NCI-H1694 treated with DMSO at 0.1 percent for 48 hours (cell line): ENCODE measurements around the gene BMP7.
"Not testable (repeated sequence)": the region's sequence is repeated elsewhere in the genome, so short reads cannot be mapped to it uniquely, and the experiment has no call there.

Source experiments
- DNase-seq: peaks from one replicate; lab custom pipeline; 2025; lab: John Stamatoyannopoulos, UW

BMP7 gene

GRCh38 chr20:57265336-57265996, 975 bp downstream of the BMP7 start:
- DNase-seq: no peak

- not testable (repeated sequence) for DNase-seq
Measured at GRCh38 chr20:57264908-57265335, 1.5 kb downstream of the BMP7 start.

DNA sequence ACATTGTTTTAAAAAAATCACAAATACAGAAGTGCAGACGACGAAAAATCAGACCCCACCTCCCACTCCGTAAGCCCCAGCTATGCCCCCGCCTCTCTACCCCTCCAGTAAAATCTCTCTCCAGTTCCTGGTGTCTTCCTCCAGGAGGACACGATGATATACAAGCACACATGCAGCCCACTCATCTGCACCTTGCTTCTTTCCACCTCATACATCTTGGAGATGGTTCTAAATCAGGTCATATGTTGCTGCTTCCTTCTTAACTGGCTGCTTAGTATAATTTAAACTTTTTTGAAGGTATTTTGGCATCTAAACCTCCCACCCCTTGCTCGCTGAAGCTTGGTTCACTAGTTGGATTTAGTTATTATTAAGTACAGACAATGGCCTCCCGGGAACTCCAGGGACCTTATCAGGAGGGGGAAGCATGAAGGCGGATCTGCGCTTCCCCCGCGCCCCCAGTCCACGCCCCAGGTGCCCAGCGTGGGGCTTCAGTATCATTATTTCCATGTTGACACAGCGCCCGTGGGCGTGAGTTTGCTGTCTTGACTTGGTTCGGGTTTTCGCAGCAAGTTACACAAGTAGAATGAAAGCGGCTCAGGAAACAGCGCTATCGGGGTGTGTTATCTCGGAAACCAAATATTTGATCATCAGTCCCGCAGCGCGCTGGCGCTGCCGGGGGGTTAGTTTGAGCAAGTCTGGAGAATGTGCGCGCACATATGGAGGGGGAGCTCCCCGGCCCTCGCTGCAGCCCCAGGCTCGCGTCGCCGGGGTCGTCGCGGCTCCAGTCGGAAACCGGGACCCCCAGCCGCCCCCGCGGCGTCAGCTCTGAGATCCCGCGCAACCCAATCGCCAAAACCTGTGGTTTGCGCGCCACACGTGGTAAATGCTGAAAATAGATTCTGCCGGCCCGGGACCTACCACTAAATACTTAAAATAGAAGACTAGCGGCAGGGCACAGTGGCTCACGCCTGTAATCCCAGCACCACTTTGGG, 2.3 kb downstream of the BMP7 start:
- no peak for DNase-seq

GRCh38 chr20:57262784-57263609, 3.4 kb downstream of the BMP7 start:
- no peak for DNase-seq

DNA sequence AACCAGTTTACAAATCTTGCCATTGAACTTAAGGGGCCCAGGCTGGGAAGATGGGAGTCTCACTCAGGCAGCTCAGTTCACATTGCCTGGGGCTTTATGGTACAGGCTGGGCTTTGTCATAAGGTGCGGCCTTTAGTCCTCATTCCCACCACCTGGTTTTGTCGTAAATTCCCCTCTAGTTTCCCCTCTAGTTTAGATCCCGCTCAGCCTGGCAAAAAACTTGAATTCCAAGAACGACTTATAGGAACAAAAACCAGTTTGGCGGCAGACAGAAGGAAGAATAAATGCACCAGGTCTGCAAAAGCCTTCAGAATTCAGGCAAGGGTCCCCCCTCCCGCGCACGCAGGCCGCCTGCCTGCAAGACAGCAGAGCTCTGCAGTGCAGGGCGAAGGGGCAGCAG, 4.1 kb downstream of the BMP7 start:
- DNase-seq: no peak

GRCh38 chr20:57261457-57262251, 4.8 kb downstream of the BMP7 start:
- no peak for DNase-seq

DNA sequence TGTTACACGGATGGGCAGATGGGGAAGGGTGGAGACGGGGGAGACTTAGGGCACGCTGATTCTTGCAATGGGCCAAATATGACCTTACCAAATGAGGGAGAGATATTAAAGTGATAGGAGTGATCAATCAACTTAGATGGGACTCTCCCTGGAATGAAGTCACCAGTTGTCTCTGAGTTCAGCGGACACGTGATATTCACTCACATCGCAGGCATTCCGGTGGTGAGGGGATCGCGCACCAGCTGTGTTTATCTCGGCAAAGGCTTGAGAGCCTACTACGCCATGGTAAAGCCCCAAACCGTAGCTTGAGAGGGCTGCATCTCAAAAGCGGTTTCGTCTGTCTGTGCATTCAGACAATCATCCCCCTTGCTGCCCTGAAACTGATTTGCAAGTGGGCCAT, 5.5 kb downstream of the BMP7 start:
- no peak for DNase-seq

- DNase-seq: no peak
Measured at GRCh38 chr20:57259938-57260921, 6.2 kb downstream of the BMP7 start.

DNA sequence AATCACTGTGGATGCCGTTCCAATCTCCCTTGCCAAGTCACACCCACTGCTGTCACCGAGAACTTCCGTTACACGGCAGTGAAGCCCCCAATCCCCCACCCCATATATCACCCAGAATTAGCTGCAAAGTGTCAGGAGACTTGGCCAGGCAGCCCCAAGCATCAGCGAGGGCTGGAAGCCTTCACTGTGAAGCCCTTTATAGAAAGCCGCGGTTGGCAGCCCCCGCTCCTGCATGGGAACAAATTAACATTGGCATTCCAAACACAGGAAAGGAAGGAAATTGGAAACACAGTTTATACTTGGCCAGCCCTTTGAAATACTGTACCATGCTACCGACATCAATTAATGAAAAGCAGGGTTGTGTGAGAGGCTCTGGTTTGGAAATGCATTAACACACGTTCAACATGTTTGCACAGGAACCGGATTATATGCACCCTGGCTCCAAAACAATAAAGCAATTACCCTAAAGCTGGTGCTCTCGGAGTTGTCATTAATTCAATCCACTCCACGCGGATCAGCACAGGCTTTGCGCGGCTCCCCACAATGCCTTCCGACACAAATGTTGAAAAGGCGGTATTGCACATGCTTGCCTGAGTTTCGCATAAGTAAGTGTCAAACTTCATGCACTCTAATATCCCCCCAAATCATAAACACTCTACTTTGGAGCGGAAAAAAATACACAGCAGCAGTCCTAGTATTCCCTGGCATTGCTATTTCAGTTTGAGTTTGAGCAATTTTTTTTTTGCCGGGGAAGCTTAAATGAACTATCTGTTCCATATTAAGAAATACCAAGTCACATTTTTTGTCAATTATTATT, 7.1 kb downstream of the BMP7 start:
- DNase-seq: no peak

DNA sequence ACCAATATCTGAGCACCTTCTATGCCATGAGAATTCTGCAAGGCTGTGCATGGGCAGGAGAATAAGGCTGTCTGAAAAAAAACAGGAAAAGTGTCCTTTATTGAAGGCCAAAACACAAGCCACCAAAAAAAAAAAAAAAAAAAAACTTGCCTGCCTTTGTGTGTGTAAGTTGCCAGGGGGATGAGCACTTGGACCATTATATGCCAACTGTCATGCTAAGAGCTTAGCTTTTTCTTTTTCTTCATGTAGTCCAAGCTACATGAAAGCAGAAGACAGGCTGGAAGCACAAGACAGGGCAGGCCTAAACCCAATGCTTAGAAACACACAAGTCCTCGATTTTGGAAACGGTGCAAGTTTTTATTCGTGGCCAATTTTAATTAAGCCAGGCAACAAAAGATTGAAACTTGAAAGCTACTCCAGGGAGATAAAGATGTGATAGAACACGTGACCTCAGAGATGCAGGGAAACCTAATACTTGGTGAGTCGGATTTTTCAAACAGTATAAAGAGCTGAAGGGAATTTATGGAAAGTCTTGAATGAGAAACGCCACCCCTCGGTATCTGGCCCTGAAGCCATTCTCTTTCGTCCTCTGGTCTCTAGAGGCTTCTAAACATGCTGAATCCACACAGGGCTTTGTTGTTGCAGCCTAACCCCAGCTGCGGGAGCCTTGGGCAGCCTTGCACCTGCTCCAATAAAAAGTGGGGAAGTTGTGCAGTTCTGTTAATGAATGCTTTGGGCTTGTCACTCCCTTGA, 8.6 kb downstream of the BMP7 start:
- DNase-seq: no peak

- no peak for DNase-seq
Measured at GRCh38 chr20:57256908-57257307, 9.5 kb downstream of the BMP7 start.

DNA sequence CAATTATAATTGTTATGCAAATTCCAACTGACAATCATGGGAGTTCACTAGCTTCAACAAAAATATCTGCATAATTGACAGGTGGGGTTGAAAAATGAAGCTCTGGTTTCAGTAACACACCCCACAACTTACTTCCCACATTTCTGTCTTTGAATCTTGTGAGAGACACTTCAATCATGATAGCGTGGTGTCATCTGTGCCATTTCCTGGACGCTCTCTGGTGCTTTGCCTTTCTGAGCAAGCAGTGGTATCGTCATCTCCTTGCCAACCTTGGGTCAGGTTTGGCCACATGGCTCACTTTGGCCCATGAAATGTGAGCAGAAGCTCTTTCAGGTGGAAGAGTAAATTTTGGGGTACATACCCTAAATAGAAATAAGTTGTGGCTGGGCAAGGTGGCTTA, 10.2 kb downstream of the BMP7 start:
- no peak for DNase-seq

- no peak for DNase-seq
Measured at GRCh38 chr20:57255183-57255582, 11.3 kb downstream of the BMP7 start.

DNA sequence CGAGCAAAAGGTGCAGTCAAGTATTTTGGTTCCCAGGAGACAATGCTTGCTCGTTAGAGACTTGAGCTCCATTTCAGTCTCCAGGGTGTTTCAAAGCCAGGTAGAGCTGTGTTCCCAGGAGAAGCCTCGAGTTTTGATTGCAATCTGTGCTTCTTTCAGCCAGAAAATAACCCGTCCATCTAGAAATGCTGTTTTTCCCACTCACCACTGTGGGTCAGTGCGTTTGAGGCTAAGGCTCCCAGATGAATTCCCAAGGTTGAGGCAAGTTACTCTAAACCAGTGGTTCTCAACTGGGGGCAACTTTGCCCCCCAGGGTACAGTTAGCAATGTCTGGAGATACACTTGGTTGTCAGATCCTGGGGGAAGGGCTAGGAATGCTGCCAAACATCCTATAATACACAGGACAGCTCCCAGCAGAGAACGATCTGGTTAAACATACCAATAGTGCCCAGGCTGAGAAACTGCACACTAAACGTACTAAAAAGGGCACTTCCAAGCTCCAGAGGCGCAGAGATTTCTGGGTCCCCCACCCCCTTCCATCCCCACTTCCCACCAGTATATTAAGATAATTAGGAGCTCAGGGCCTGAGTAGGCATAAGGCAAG, 13.8 kb downstream of the BMP7 start:
- DNase-seq: no peak

GRCh38 chr20:57251949-57252348, 14.5 kb downstream of the BMP7 start:
- DNase-seq: no peak

GRCh38 chr20:57251344-57251743, 15.1 kb downstream of the BMP7 start:
- DNase-seq: no peak

GRCh38 chr20:57250607-57251343, 15.7 kb downstream of the BMP7 start:
- no peak for DNase-seq

DNA sequence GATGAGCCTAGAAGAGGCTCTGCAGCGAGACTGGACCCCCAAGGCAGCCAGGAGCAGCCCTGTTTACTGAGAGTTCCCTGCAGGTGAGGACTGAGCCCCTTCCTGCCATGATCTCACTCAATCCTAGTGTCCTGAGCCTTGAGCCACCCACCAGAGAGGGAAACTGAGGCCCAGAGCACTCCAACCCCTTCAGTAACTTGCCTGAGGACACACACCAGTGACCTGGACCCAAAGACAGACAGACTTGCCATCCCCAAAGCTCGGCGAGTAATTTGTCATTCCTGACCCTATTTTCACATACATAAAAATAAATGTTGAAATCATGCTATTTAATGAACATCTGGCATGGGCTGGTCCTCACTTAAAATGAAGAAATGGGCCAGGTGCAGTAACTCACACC, 16.7 kb downstream of the BMP7 start:
- no peak for DNase-seq
